ENCODE data around the gene TFAP2C.

- TF ChIP-seq ZBTB4 (CRISPR knock-in tag; IDR thresholded peaks at IDR 0.05) (no peak), ZNF274 (IDR thresholded peaks at IDR 0.05; ENCODE audit: insufficient read depth, insufficient read length) (no peak), ATF3 (IDR thresholded peaks at IDR 0.05; ENCODE audit: borderline replicate concordance, extremely low read depth, low read depth, low read length) (no peak)
- TF ChIP-seq, protein P1, sequence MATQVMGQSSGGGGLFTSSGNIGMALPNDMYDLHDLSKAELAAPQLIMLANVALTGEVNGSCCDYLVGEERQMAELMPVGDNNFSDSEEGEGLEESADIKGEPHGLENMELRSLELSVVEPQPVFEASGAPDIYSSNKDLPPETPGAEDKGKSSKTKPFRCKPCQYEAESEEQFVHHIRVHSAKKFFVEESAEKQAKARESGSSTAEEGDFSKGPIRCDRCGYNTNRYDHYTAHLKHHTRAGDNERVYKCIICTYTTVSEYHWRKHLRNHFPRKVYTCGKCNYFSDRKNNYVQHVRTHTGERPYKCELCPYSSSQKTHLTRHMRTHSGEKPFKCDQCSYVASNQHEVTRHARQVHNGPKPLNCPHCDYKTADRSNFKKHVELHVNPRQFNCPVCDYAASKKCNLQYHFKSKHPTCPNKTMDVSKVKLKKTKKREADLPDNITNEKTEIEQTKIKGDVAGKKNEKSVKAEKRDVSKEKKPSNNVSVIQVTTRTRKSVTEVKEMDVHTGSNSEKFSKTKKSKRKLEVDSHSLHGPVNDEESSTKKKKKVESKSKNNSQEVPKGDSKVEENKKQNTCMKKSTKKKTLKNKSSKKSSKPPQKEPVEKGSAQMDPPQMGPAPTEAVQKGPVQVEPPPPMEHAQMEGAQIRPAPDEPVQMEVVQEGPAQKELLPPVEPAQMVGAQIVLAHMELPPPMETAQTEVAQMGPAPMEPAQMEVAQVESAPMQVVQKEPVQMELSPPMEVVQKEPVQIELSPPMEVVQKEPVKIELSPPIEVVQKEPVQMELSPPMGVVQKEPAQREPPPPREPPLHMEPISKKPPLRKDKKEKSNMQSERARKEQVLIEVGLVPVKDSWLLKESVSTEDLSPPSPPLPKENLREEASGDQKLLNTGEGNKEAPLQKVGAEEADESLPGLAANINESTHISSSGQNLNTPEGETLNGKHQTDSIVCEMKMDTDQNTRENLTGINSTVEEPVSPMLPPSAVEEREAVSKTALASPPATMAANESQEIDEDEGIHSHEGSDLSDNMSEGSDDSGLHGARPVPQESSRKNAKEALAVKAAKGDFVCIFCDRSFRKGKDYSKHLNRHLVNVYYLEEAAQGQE (IDR thresholded peaks at IDR 0.05; ENCODE audit: low read depth, low read length), result no peak
These were observed 1.7 kb upstream of the TFAP2C start for GRCh38 chr20:56627122-56628014.

All from GM12878 (cell line).